Gastrocnemius medialis (tissue), 4 donors: ENCODE data around the gene CALML5. TPM values are rescaled to one million over a fixed set of nuclear protein-coding genes. Genes with fewer than 3 reads are reported as not detected.

ENCODE experiments used
- ATAC-seq, 2 donors: fragments of 150-250 bp; one replicate each; pipeline ENCODE4 v1.9.1; 2016
- DNase-seq, 2 donors: peaks; one replicate each; pipeline ENCODE4 v3.0.0-alpha.2; 2019
- H3K27ac ChIP-seq, 4 donors: fragments of 200-600 bp; sonication (generic); 1 replicate in 1 of 4; 2 replicates in 3 of 4; pipeline ENCODE4 v1.5.1; 2016 to 2018; ENCODE audit warnings: mild to moderate bottlenecking in 2 of 4, moderate library complexity in 1 of 4
- H3K27me3 ChIP-seq, 3 donors: fragments of 200-600 bp; sonication (generic) in 2 of 3; 1 replicate in 1 of 3; 2 replicates in 2 of 3; pipeline versions ENCODE4 v1.5.1 to v1.6.0; 2016 to 2019; ENCODE audit warnings: mild to moderate bottlenecking in 1 of 3, moderate library complexity in 1 of 3
- H3K36me3 ChIP-seq, 2 donors: fragments of 200-600 bp; sonication (generic) in 1 of 2; one replicate each; pipeline ENCODE4 v1.5.1; 2017 to 2018
- H3K4me1 ChIP-seq, 2 donors: fragments of 200-600 bp; sonication (generic) in 1 of 2; one replicate each; pipeline ENCODE4 v1.5.1; 2016 to 2017; ENCODE audit warnings: mild to moderate bottlenecking in 2 of 2
- H3K4me3 ChIP-seq, 4 donors: fragments of 200-600 bp; sonication (generic) in 3 of 4; 1 replicate in 1 of 4; 2 replicates in 3 of 4; pipeline ENCODE4 v1.5.1; 2016 to 2019; ENCODE audit warnings: mild to moderate bottlenecking in 2 of 4
- H3K9me3 ChIP-seq, 3 donors: fragments of 200-600 bp; sonication (generic) in 2 of 3; 1 replicate in 1 of 3; 2 replicates in 2 of 3; pipeline ENCODE4 v1.5.1; 2016 to 2019
- CTCF ChIP-seq, 5 experiments: fragments of 450-650 bp in 3 of 5; fragments of 200-600 bp in 2 of 5; sonication (generic) in 2 of 5; IDR thresholded peaks in 4 of 5; conservative IDR thresholded peaks in 1 of 5; 1 replicate in 4 of 5; 2 replicates in 1 of 5; pipeline ENCODE4 v1.5.1; 2016 to 2019; ENCODE audit warnings: antibody characterized with exemption in 5 of 5, mild to moderate bottlenecking in 3 of 5, moderate library complexity in 3 of 5
- POLR2A ChIP-seq, 2 donors: fragments of 450-650 bp; IDR thresholded peaks; one replicate each; pipeline ENCODE4 v1.6.1; 2017; ENCODE audit warnings: antibody characterized with exemption in 2 of 2, mild to moderate bottlenecking in 2 of 2, moderate library complexity in 2 of 2
- in situ Hi-C, 4 donors: fragments of 200-750 bp; cut with MboI; loops; one replicate each; pipeline versions ENCODE4 v1.15.0 to v1.8.0; 2017; ENCODE audit warnings: low sequenced_read_pairs in 4 of 4
- intact Hi-C: fragments of 100-400 bp; cut with DNase I; formaldehyde crosslinking; loops from one replicate; pipeline ENCODE4 v1.15.1; 2023; ENCODE audit warnings: low total_unique reads
- total RNA-seq, 4 donors: library from RNA; depleted of rRNA; stranded (reverse); fragments of >200 nt; gene quantifications; one replicate each; pipeline versions ENCODE4 v1.1.0 to v1.2.3, GENCODE V29; 2016

Gene CALML5
- total RNA-seq, 4 donors from 2014 or later, result not detected

- no peak overlapping the region for H3K4me3 ChIP-seq
- in situ Hi-C loops, result no loop called here
- TF ChIP-seq CTCF (IDR thresholded peaks at IDR 0.05 in 4 of 5, conservative IDR thresholded peaks at IDR 0.05 in 1 of 5) (no peak), POLR2A (IDR thresholded peaks at IDR 0.05) (no peak)
- no peaks in the 10 kb centered on the region for H3K9me3 ChIP-seq
- H3K4me1 ChIP-seq, result peaks cover 0 to 11% of the 10 kb centered on the region in 2 donors
- no peak for ATAC-seq
- H3K36me3 ChIP-seq, result no peaks in the 10 kb centered on the region
- H3K27me3 ChIP-seq, result no peaks in the 10 kb centered on the region
- H3K27ac ChIP-seq, result no peak overlapping the region
- DNase-seq, result no peak
- intact Hi-C loops, result no loop called here
These were observed 26.4 kb upstream of the CALML5 start for GRCh38 chr10:5525561-5526341.

- in situ Hi-C loops, result no loop called here
- no peak within 1 kb of the TSS for H3K4me3 ChIP-seq
- intact Hi-C loops, result no loop called here
- peaks cover 0 to 8% of the 10 kb centered on the region in 2 donors for H3K4me1 ChIP-seq
- no peak within 1 kb of the TSS for H3K27ac ChIP-seq
- TF ChIP-seq POLR2A (IDR thresholded peaks at IDR 0.05), result no peak
- TF ChIP-seq CTCF (IDR thresholded peaks at IDR 0.05 in 4 of 5, conservative IDR thresholded peaks at IDR 0.05 in 1 of 5), result no peak
- no peaks in the 10 kb centered on the region for H3K27me3 ChIP-seq
- no peaks in the 10 kb centered on the region for H3K36me3 ChIP-seq
- DNase-seq, result no peak
- no peak for ATAC-seq
- no peaks in the 10 kb centered on the region for H3K9me3 ChIP-seq
These were observed 25.5 kb upstream of the CALML5 start, which contains the start of gene CALML3 for GRCh38 chr10:5524641-5525560. Gene CALML3 (plus strand): TSS chr10:5524961. CDS start chr10:5525086, 125 bp downstream.

- Histone ChIP-seq H3K4me3 (no peak overlapping the region), H3K36me3 (no peaks in the 10 kb centered on the region), H3K27me3 (no peaks in the 10 kb centered on the region), H3K27ac (no peak overlapping the region), H3K9me3 (no peaks in the 10 kb centered on the region), H3K4me1 (no peaks in the 10 kb centered on the region)
- TF ChIP-seq POLR2A (IDR thresholded peaks at IDR 0.05) (no peak), CTCF (IDR thresholded peaks at IDR 0.05 in 4 of 5, conservative IDR thresholded peaks at IDR 0.05 in 1 of 5) (no peak)
- intact Hi-C loops, result no loop called here
- in situ Hi-C loops, result no loop called here
- DNase-seq, result no peak
- ATAC-seq, result no peak
These were observed 24.6 kb upstream of the CALML5 start for GRCh38 chr10:5523796-5524574.

GRCh38 chr10:5522913-5523560, 23.7 kb upstream of the CALML5 start:
- DNase-seq, result no peak
- ATAC-seq, result no peak
- no peak overlapping the region for H3K27ac ChIP-seq
- intact Hi-C loops (no loop called here), in situ Hi-C loops (no loop called here)
- no peaks in the 10 kb centered on the region for H3K4me1 ChIP-seq
- H3K4me3 ChIP-seq, result no peak overlapping the region
- no peaks in the 10 kb centered on the region for H3K9me3 ChIP-seq
- H3K27me3 ChIP-seq, result no peaks in the 10 kb centered on the region
- no peaks in the 10 kb centered on the region for H3K36me3 ChIP-seq
- TF ChIP-seq CTCF (IDR thresholded peaks at IDR 0.05 in 4 of 5, conservative IDR thresholded peaks at IDR 0.05 in 1 of 5) (no peak), POLR2A (IDR thresholded peaks at IDR 0.05) (no peak)
